HG03045 (cell line): ENCODE data around the gene USP2.

Experiments
- ATAC-seq: cut with Tn5 transposase; IDR thresholded peaks from one replicate; pipeline ENCODE4 v1.9.1; 2021; ENCODE audit warnings: mild to moderate bottlenecking, moderate library complexity; ENCODE audit not compliant: unreplicated experiment

USP2 gene

DNA sequence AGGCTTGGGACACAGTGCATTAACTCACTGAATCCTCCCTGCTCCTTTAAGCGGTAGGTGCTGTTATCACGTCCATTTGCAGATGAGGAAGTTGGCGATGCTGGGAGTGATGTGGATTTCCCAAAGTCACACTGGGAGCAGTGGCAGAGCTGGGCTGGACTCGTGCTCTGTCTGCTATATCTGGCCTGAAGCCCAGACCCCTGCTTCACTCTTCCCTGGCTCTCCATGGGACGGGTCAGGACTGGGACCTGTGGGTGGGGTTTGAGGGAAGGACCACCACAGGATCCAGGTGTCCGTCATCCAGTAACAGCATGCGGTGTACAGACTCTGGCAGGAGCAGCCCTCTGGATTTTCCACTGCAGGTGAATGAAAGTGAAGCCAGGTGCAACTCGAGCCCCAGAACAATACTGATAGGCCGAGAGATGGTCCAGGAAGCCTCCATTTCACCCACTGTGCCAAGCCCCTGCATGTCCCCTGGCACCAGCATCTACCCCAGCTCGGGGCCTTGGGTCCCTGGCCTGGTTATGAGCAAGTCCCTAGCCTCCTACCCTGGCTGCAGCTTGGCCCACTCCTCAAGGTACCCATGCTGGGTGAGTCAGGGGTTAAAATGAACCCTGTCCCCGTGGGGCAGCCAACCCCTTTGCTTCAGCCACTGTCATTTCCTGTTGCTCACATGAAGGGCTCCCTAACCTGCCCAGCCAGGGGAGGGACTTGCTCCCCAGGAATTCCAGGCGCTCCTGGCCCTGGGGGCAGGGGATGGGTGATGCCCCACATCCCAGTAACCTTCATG lies 4.2 kb downstream of the USP2 start:
- ATAC-seq: no peak

DNA sequence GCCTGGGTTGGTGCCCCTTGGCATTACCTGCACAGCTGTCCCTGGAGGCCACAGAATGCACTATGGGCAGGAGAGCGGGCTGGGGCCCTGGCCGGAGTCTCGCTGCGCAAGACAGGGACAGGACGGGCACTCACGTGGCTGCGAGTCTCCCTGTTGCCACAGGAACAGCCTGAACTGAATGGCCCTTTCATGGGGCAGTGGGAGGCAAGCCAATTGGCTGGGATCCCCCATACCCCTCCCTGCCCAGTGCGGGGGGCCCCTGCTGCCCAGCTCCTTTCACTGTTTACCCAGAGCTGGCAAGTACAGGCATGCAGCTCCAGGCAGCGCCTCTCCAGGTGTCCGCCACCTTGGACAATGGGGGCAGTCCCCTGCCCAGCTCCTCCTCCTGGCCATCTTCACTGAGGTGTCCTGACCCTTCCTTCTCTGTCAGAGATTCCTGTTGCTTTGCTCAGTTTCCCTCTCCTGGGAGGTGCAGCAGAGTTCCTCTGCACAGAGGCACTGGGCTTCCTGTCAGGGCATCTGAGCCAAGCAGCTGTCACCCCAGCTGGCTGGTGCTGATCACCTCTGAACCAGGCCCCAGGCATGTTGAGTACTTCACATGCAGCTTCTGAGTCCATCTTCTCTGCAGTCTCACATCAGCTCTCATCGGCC lies 5.2 kb downstream of the USP2 start:
- no peak for ATAC-seq

DNA sequence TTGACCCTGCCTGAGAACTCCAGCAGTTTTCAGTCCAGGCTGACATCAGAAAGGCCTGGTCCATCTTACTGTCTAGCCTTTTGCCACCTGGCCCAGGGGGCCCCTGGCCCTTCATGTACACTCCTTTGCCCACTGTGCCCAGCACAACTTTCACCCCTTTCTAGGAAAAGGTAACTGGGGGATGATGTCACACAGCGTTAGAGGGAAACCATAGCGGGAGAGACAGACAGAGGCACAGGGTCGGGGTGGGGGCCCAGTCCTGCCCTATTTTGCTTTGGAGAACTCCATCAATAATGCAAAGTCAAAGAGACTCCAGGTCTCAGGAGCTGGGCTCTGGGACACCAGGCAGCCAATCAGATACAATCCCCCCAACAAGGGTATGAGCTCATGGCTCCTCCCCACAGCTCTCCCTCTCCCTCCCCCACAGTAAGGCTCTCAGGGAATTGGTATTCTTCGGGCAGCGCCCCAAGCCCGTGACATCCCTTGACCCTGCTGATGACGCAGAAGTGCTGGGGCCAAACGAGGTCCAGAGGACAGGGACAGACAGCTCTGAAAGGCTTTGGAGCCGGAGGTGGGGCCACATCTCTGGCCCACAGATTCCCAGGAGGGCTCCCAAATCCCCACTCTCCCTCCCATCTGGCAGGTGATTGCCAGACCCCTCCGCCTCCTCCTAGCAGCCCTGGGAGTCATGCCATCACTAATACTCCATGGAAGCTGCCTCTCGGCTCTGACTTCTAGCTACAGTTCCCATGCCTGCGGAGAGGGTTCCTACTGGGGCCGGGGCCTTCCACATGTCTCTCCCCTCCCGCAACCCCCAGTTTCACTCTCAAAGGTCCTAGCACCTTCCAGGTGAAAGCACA lies 5.9 kb downstream of the USP2 start:
- no peak for ATAC-seq

DNA sequence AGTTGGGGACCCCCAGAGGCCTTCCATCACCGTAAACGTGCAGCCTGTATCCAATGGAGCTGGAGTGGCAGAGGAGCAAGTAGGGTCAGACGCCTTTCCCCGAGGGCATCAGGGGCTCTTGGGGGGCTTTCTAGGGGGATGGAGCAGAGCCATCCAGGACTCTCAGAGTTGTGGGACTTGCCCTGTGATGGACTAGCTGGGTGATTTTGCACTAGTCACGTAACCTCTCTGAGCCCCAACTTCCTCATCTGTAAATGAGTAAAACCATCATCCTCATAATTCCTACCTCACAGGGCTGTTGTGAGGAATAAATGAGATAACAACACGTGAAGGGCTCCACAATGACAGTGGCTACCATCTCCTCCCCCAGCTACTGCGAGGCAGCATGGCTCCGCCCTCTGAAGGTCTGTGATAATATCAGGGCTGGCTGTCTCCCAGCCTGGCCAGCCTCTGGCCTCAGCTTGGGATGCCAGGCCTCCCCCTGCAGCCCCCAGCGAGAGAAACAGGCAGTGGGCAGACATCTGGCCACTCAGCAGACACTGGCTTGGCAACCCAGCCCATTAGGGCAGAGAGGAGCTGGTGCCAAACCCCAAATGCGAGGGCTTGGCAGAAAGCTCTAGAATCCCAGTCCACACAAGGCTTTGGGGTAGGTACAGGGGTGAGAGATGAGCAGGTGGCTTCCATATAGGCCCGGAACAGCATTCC lies 6.7 kb downstream of the USP2 start:
- no peak for ATAC-seq

DNA sequence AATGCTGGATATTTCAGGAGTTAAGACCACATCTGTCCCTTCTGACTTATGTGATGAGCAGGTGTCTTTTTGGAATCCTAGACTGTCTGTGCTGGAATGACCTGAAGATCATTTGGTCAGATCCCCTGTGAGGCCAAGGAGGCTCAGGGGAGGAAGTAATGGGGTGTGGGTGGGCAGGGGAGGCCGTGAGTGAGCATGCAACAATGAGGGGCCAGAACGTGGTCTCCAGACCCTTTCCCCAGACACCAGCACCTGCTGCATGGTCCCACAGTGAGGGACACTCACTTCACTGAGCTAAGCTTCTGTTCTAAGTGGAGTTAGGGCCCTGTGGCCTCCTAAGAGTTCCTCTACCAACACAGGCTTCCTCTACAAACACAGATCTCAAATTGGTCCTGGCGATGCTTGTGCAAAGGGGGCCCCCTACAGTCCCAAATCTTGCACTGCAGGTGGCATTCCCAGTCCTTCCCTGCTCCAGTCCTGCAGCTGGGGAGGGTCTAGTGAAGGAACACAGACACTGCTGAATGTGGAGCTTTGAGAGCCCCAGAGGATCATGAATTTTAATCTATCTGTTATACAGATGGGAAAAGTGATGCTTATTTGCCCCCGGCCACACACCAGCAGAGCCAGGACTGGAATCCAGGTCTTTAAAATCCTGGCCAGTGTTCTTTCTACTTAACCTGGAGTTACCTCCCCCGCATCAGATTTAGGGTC lies 7.4 kb downstream of the USP2 start:
- ATAC-seq: no peak

DNA sequence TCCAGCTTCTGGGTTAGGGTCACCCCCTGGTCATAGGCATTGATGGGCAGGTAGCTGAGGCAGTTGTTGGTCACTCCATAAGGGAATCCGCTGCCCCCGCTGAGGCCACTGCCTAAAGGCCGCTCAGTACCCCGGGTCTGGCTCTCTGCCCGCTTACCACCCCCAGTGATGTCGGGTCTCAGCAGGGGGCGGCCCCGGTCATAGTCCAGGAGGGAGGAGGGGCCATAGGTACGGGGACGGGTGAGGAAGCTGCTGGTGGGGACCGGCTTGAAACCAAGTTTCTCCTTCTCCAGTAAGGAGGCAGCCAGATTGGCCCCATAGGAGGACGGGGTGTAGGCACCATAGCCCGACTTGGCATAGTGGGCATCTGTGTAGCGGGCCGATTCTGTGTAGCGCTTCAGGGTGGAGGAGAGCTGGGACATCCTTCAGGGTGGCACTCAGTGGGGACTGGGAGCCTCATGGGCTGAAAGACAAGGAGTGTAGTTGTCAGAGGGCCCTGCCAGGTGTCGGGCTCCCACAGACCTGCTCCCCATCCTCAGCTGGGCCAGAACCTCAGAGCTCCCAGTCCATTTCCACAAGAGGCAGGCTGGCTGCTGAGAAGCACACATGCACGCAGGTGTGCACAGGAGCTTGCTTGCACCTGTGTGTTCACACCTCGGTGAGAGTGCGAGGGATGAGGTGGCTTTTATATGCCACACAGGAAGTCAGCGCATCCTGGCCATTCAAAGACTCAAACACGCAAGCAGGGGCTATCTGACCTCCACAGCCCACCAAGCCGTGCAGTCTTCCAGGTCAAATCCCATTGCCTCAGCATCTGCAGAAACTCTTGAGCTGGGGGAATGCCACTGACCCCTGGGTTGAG lies 8.2 kb downstream of the USP2 start:
- ATAC-seq: no peak

DNA sequence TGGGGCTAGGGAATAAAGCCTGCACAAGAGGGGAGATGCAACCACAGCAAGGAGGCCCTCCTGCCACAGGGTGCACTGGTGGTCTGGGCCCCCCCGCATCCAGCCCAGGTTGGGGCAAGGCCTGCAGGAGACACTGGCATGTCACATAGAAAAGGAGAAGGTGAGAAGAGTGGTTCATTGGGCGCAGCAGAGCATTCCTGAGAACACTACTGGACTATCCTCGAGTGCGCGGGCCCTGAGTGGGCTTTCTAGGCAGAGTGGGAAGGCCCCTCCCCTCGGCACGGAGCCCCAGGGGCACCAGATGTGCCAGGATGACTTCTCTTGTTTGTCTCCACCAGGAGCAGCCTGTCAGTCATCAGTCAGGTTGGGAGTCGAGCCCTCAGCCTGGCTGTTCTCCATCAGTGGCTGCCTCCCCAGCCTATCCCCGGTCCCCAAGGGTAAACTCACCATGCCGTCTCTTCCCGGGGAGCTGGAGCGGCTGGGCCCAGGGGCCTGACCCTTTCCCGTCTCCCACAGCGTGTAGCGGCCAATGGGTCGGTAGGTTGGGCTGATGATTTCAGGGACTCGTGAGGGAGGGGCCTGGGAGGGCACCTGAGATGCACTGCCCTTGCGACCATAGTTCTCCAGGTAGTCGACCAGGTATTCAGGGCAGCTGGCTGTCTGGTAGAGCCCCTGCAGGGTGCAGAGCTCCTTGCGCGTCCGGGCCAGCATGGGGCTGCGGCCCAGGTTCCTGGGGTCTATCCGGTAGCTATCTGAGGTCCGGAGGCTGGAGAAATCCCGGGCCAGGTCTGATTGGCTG lies 9.0 kb downstream of the USP2 start:
- no peak for ATAC-seq

DNA sequence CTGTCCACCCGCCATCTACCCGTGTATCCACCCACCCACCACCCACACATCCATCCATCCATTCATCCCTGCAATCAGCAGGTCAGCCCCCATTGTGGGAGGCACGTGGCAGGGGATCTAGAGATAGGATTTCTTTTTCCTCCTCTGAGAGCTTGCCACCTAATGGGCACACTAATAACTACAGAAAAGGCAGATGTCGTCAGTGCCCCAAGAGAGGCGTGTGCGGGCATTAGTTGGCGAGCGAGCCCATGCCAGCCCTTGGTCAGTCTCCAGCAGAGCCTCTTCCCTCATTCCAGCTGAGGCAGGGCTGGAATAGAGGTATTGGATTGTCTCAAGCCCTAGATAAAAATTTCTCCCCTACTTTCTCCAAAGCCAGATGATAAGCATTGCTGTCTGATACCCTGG lies 9.7 kb downstream of the USP2 start:
- ATAC-seq: no peak

DNA sequence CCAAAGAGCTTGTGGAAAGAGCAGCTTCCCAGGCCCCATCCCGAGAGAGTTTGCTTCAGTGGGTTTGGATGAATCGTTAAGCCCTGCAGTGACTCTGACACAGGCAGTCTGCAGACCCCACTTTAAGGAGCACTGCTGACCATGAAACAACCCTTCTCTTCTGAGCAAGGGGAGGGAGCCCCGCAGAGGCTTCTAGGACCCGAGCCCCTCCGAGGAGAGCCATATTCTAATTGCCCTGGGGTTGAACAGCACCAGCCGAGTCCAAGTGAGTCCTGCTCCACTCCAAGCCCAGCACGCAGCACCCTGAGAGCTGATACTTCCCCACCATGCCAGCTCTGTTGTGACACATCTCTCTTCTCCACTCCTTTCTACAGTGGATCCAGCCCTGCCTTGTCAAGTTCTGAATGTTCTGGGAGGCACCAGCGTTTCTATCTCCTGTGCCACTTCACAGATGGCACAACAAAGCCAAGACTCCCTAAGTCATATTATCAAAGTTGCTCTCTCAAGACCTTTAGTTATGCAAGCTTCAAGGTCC lies 10.4 kb downstream of the USP2 start:
- no peak for ATAC-seq

DNA sequence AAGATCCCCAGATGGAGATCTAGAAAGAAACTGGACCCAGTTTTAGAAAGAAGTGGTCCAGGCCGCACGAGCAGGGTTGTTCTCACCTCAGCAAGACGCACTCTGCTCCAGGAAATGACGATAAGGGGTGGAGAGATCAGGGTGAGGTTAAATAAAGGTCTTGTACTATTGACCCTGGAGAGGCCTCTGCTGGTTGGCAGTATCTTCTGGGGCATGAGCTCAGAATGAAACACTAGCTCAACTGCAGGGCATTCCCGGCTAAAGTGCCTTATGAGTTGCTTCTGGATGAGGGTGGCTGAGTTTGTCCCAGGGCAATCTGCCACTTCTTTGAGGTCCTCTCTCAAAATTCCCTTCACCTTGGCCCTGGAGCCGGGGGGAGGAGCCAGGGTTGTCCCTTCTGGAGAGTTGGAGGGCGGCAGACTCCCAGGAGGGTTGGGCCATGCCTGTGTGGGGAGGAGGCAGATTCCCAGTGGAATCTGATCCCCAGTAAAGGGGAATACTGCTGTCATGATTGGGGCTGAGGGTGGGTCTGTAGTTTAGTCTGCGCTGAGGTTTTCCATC lies 10.9 kb downstream of the USP2 start:
- ATAC-seq: no peak

DNA sequence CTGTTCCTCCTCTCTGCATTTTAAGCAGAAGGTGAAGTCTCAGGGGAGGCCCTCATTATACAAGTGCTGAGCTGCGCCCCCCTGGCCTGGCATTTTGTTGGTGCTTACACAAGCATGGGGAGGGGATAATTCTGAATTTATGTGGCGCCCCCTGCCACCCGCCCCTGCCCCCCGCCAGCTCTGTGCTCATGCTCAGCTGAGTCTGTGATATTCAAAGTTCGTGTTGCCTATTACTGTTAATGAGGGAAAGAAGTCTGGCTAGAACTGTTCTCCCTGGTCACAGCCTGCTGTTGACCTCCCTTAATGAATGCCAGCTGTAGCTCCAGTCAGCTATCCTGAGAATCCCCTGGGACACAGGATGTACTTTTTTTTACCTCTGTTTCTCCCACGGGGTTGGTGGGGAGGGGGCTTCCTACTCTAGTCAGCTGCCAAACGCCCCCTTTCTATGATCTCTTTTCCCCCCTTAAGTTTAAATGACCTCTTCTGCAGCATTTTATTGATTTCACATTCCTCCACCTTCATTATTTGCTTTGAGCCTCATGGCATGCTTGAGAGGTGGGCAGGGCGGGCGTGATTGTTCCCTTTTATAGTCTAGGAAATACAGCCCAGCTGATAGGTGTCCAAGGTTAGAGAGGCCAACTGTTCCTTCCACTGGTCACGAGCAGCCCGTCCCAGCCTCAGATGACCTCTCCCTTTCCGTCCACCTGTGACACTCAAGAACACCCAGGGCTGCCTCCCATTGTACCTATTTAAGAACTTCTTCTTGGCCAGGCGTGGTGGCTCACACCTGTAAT lies 12.2 kb downstream of the USP2 start:
- no peak for ATAC-seq

DNA sequence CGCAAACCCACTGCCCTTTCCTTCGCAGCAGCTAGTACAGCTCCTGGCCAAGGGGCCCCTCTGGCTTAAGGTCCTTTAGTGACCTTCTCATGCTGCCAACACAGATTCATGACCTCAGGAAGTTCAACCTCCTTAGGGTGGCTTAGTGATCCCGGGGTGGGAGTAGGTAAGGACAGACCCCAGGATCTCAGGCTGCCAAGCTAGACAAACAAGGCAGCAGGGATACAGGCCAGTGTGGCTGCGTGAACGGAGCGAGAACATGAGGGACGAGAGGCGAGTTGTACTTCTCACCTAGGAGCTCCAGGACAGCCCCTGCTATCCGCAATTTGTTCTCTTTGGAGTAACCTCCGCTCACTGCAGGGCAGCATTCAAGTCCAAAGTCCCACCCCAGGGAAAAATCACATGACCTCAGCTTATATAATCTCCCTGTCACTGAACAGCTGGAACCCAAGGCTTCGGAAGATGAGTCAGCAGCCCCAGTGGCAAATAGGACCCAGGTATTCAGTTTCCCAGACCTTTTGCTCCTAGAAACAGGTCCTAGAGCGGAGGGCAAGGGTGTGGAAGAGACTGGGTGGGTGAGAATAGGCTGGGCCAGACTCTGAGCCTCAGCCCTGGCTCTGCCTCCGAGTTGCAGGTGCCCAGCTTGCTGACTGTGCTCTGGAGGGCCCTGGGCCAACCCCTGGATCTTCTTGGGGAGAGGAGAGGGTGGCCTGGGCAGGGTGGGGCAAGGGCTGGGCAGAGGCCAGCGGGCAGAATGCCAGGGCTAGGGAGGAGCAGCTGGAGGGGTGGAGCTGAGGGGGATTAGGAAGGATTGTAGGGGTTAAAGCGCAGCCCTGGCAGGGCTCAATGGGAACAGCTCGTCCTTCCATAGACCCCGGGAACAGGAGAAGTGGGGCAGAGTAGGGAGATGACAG lies 13.1 kb downstream of the USP2 start:
- ATAC-seq: no peak

DNA sequence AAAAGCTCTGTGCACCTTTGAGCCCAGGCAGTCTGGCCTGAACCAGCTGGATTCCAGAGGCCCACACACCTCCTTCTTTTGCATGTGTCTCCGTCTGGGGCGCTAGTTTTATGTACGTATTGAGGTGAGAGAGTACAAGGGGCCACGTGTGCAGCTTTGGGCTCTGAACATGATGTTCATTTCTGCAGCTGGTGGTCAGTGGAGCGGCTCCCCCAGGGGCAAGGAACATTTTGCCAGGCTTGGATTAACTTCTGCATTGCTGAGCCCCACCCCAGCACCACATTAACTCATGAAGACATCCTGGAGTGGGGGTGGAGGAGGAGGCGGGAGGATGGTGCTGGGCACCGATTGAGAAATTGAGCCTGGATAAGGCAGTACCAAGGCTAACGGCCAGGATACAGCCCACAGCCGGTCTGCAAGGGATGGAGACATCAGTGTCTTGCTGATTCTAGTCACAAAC lies 13.8 kb downstream of the USP2 start:
- ATAC-seq: no peak

DNA sequence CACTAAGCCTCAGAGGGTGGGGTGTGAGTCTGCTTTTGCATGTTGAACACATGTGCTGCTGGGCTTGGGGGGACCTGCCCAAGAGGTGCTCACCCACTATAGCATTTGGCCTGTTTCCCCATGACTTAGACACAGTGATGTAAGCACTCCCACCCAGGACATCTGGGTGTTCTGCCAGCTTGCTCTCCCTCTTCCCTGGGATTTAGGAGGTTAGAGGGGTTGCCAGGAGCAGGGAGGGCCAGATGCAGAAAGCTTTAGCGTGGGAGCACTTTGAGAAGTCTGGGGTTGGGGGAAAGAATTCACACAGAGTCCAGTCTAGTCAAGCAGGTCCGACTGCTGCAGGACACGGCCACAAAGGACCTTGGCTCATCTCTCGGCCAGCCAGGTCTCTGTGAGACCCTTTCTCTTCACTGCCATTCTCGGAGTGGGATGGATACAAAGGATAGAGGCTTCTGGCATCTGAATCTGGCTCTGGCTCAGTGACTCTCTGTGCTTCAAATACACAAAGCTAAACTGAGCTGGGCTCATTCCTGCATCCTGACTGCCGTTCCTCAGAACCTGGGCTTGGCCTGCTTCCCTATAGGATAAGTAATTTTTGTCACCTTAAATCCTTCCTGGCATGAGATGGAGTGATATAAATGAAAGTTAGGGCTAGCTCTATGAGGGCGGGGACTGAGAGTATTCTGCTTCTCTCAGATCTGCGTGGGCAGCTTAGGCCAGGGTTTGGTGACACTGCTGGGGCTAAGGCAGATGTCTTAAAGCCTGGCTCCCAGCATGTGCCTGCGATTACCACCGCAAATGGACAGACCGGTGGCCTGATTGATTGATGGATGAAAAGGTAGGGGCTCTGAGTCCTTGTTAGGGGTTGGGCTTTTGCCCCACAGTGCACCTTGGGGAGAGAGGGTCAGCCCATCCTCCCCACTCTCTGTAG lies 14.5 kb downstream of the USP2 start:
- ATAC-seq: no peak

DNA sequence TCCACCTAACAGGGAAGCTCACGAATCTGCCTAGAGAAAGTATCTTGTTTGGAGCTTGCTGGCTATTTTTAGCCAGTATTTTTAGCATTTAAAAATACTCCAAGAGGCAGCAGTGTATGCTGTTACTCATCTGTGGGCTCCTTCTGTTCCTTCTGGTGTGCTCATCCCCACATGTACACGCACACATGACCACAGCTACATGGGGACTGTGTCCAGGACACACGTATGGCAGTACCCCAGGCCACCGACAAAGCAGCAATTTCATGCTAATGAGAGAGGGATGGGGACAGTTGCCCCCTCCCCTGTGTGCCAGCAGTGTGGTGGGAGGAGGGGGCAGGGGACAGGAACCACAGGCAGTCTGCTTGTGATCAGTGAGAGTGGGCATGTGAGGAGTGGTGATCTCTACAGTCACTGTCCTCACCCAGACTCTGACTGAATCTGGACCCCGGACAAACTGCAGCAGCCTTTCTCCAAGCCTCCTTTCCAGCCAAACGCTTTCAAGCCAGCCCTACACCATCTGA lies 16.4 kb downstream of the USP2 start:
- no peak for ATAC-seq
